Vagina (tissue), 2 donors: ENCODE data around the gene SGK2. TPM values are rescaled to one million over a fixed set of nuclear protein-coding genes. Genes with fewer than 3 reads are reported as not detected.
"Not testable (repeated sequence)": the region's sequence is repeated elsewhere in the genome, so short reads cannot be mapped to it uniquely, and the experiment has no call there.

Experiments
- DNase-seq, 2 donors: peaks; one replicate each; pipeline ENCODE4 v3.0.0-alpha.2; 2017; ENCODE audit errors: extremely low spot score in 2 of 2
- H3K27ac ChIP-seq: fragments of 200-600 bp; sonication (generic); one replicate; pipeline ENCODE4 v1.5.1; 2019
- H3K27me3 ChIP-seq: fragments of 200-600 bp; sonication (generic); one replicate; pipeline ENCODE4 v1.5.1; 2019
- H3K36me3 ChIP-seq, 2 donors: fragments of 200-600 bp; sonication (generic); one replicate each; pipeline ENCODE4 v1.5.1; 2017 to 2019
- H3K4me1 ChIP-seq: fragments of 200-600 bp; sonication (generic); one replicate; pipeline ENCODE4 v1.5.1; 2019
- H3K4me3 ChIP-seq, 2 donors: fragments of 200-600 bp; sonication (generic); 1 replicate in 1 of 2; 2 replicates in 1 of 2; pipeline ENCODE4 v1.5.1; 2016 to 2019
- H3K9me3 ChIP-seq: fragments of 200-600 bp; sonication (generic); one replicate; pipeline ENCODE4 v1.5.1; 2019
- CTCF ChIP-seq, 3 experiments: fragments of 450-650 bp in 2 of 3; fragments of 200-600 bp in 1 of 3; sonication (generic) in 1 of 3; IDR thresholded peaks; one replicate each; pipeline ENCODE4 v1.5.1; 2017 to 2019; ENCODE audit warnings: antibody characterized with exemption in 3 of 3, mild to moderate bottlenecking in 2 of 3, moderate library complexity in 2 of 3
- POLR2A ChIP-seq, 2 donors: fragments of 450-650 bp; IDR thresholded peaks; one replicate each; pipeline ENCODE4 v1.6.1; 2017; ENCODE audit warnings: antibody characterized with exemption in 2 of 2, mild to moderate bottlenecking in 2 of 2, moderate library complexity in 2 of 2
- POLR2AphosphoS5 ChIP-seq, 2 donors: sonication (generic); formaldehyde crosslinking; IDR thresholded peaks; one replicate each; pipeline ENCODE4 v1.9.0; 2017; ENCODE audit warnings: antibody characterized with exemption in 2 of 2, mild to moderate bottlenecking in 2 of 2, low read depth in 1 of 2; ENCODE audit not compliant: insufficient read depth in 1 of 2
- intact Hi-C: fragments of 100-400 bp; cut with DNase I; formaldehyde crosslinking; loops from one replicate; pipeline ENCODE4 v1.15.1; 2023
- total RNA-seq: library from RNA; depleted of rRNA; stranded (reverse); fragments of >200 nt; gene quantifications from one replicate; pipeline ENCODE4 v1.2.3, GENCODE V29; 2016

Gene SGK2
- total RNA-seq, 1 donor from 2014 or later: 5.4 TPM

- no peaks in the 10 kb centered on the region for H3K27me3 ChIP-seq
- no peaks in the 10 kb centered on the region for H3K36me3 ChIP-seq
- no peaks in the 10 kb centered on the region for H3K4me1 ChIP-seq
- no peaks in the 10 kb centered on the region for H3K9me3 ChIP-seq
- H3K27ac ChIP-seq: no peak overlapping the region
- no peak for DNase-seq
- intact Hi-C loops: no loop called here
- no peak overlapping the region for H3K4me3 ChIP-seq
- no peak for TF ChIP-seq POLR2AphosphoS5 (IDR thresholded peaks at IDR 0.05; ENCODE audit: insufficient read depth in 1 of 2, low read depth in 1 of 2)
- TF ChIP-seq CTCF (IDR thresholded peaks at IDR 0.05): no peak
- TF ChIP-seq POLR2A (IDR thresholded peaks at IDR 0.05): no peak
Measured at GRCh38 chr20:43583982-43584432, 25.2 kb downstream of the SGK2 start.

- H3K4me3 ChIP-seq: no peak overlapping the region
- no peaks in the 10 kb centered on the region for H3K9me3 ChIP-seq
- H3K27ac ChIP-seq: no peak overlapping the region
- TF ChIP-seq POLR2AphosphoS5 (IDR thresholded peaks at IDR 0.05; ENCODE audit: insufficient read depth in 1 of 2, low read depth in 1 of 2) (no peak), POLR2A (IDR thresholded peaks at IDR 0.05) (no peak), CTCF (IDR thresholded peaks at IDR 0.05) (no peak)
- H3K36me3 ChIP-seq: no peaks in the 10 kb centered on the region
- no peaks in the 10 kb centered on the region for H3K27me3 ChIP-seq
- intact Hi-C loops: no loop called here
- H3K4me1 ChIP-seq: peaks cover under 1% of the 10 kb centered on the region
- DNase-seq: no peak
Measured at GRCh38 chr20:43584448-43585136, 25.8 kb downstream of the SGK2 start.

GRCh38 chr20:43586641-43587040 lies 27.8 kb downstream of the SGK2 start:
- H3K4me1 ChIP-seq: peaks cover 13% of the 10 kb centered on the region
- intact Hi-C loops: no loop called here
- no peaks in the 10 kb centered on the region for H3K27me3 ChIP-seq
- no peak for DNase-seq
- H3K27ac ChIP-seq: no peak overlapping the region
- TF ChIP-seq CTCF (IDR thresholded peaks at IDR 0.05) (no peak), POLR2AphosphoS5 (IDR thresholded peaks at IDR 0.05; ENCODE audit: insufficient read depth in 1 of 2, low read depth in 1 of 2) (no peak), POLR2A (IDR thresholded peaks at IDR 0.05) (no peak)
- no peak overlapping the region for H3K4me3 ChIP-seq
- H3K36me3 ChIP-seq: no peaks in the 10 kb centered on the region
- H3K9me3 ChIP-seq: no peaks in the 10 kb centered on the region

- H3K27ac ChIP-seq, H3K36me3 ChIP-seq, intact Hi-C loops, H3K9me3 ChIP-seq, H3K27me3 ChIP-seq, DNase-seq, H3K4me3 ChIP-seq: not testable (repeated sequence)
- H3K4me1 ChIP-seq: peaks cover 20% of the 10 kb centered on the region
Measured at GRCh38 chr20:43588526-43588925, 29.7 kb downstream of the SGK2 start.

GRCh38 chr20:43590036-43590391 lies 31.2 kb downstream of the SGK2 start:
- H3K9me3 ChIP-seq: no peaks in the 10 kb centered on the region
- peak overlapping the region; percentile 81 to 95 for H3K4me3 ChIP-seq
- H3K36me3 ChIP-seq: peaks cover 0 to 5% of the 10 kb centered on the region in 2 donors
- intact Hi-C loops: no loop called here
- TF ChIP-seq CTCF (IDR thresholded peaks at IDR 0.05): no peak
- no peak for TF ChIP-seq POLR2A (IDR thresholded peaks at IDR 0.05)
- no peak for TF ChIP-seq POLR2AphosphoS5 (IDR thresholded peaks at IDR 0.05; ENCODE audit: insufficient read depth in 1 of 2, low read depth in 1 of 2)
- no peaks in the 10 kb centered on the region for H3K27me3 ChIP-seq
- no peak for DNase-seq
- H3K4me1 ChIP-seq: peaks cover 20% of the 10 kb centered on the region
- H3K27ac ChIP-seq: peak overlapping the region; percentile 82
